Measurements from ENCODE around the gene DDX51.

DNA sequence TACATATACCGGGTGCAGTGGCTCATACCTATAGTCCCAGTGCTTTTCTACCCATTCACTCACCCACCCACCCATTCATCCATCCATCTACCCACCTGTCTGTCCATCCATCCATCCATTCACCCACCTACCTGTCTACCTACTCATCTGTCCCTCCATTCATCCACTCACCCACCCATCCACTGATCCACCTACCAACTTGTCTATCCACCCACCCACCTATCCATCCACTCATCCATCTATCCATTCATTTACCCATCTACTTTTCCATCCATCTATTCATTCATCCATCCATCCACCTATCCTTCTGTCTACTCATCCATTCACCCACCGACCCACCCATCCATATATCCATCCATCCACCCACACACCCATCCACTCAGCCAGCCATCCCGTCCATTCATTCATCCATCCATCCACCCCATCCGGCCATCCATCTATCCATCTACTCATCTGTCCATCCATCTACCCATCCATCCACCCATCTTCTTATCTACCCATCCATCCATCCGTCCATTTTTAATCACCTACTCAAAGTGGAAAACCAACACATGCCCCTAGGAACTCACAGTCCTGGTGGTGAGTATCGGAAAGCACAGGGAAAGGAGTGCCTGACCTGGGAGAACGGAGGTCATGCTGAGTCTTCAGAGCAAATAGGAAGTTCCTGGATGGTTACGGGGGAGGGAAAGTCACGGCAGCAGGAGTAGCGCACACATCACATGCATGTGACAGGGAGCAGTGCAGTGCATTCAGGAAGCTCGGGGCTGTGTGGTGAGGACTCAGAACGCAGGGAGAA lies 20.0 kb downstream of the DDX51 start:
- TF ChIP-seq POLR2A (IDR thresholded peaks at IDR 0.05; ENCODE audit: insufficient read depth in 1 of 2, low read depth in 2 of 2, low read length in 2 of 2) = no peak
- no peak for TF ChIP-seq ZNF644 (CRISPR knock-in tag; IDR thresholded peaks at IDR 0.05; ENCODE audit: low read depth)
- TF ChIP-seq, protein P1, sequence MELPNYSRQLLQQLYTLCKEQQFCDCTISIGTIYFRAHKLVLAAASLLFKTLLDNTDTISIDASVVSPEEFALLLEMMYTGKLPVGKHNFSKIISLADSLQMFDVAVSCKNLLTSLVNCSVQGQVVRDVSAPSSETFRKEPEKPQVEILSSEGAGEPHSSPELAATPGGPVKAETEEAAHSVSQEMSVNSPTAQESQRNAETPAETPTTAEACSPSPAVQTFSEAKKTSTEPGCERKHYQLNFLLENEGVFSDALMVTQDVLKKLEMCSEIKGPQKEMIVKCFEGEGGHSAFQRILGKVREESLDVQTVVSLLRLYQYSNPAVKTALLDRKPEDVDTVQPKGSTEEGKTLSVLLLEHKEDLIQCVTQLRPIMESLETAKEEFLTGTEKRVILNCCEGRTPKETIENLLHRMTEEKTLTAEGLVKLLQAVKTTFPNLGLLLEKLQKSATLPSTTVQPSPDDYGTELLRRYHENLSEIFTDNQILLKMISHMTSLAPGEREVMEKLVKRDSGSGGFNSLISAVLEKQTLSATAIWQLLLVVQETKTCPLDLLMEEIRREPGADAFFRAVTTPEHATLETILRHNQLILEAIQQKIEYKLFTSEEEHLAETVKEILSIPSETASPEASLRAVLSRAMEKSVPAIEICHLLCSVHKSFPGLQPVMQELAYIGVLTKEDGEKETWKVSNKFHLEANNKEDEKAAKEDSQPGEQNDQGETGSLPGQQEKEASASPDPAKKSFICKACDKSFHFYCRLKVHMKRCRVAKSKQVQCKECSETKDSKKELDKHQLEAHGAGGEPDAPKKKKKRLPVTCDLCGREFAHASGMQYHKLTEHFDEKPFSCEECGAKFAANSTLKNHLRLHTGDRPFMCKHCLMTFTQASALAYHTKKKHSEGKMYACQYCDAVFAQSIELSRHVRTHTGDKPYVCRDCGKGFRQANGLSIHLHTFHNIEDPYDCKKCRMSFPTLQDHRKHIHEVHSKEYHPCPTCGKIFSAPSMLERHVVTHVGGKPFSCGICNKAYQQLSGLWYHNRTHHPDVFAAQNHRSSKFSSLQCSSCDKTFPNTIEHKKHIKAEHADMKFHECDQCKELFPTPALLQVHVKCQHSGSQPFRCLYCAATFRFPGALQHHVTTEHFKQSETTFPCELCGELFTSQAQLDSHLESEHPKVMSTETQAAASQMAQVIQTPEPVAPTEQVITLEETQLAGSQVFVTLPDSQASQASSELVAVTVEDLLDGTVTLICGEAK (IDR thresholded peaks at IDR 0.05) = no peak
- TF ChIP-seq, protein P1 (CRISPR knock-in tag; IDR thresholded peaks at IDR 0.05) = no peak
- no peak for TF ChIP-seq TBP (CRISPR knock-in tag; IDR thresholded peaks at IDR 0.05)
- no peak for TF ChIP-seq ZNF781 (CRISPR knock-in tag; IDR thresholded peaks at IDR 0.05; ENCODE audit: borderline replicate concordance, not compliant biosample characterization)
